K562 (cell line): ENCODE measurements around the gene GRK4. TPM values are rescaled to one million over a fixed set of nuclear protein-coding genes. Genes with fewer than 3 reads are reported as not detected.

Experiments used
- FIP1L1 ChIP-seq: fragments of 200-400 bp; formaldehyde crosslinking; IDR thresholded peaks from 2 replicates; pipeline ENCODE4 v1.6.1; 2018; ENCODE audit warnings: mild to moderate bottlenecking, low read depth, low read length; ENCODE audit not compliant: poor library complexity, severe bottlenecking
- FOXA3 ChIP-seq, 2 experiments: fragments of 450-650 bp in 1 of 2; sonication (generic) in 1 of 2; formaldehyde crosslinking; IDR thresholded peaks in 1 of 2; conservative IDR thresholded peaks in 1 of 2; 2 replicates each; pipeline versions ENCODE4 v1.4.0 to v1.8.0; 2020 to 2022; ENCODE audit warnings: mild to moderate bottlenecking in 2 of 2, missing genetic modification reagents in 1 of 2
- FUS ChIP-seq: fragments of 200-400 bp; formaldehyde crosslinking; optimal IDR thresholded peaks from 2 replicates; pipeline ENCODE3; 2017; ENCODE audit warnings: low read depth, low read length
- LCOR ChIP-seq: sonication (generic); formaldehyde crosslinking; IDR thresholded peaks from 2 replicates; pipeline ENCODE4 v1.8.0; 2022; ENCODE audit warnings: mild to moderate bottlenecking, missing genetic modification reagents
- RBFOX2 ChIP-seq: fragments of 200-400 bp; formaldehyde crosslinking; IDR thresholded peaks from 2 replicates; pipeline ENCODE4 v1.6.1; 2017; ENCODE audit warnings: low read depth, mild to moderate bottlenecking, low read length, moderate library complexity
- TAF7 ChIP-seq: fragments of 450-650 bp; IDR thresholded peaks from 2 replicates; pipeline ENCODE4 v1.6.1; 2016; ENCODE audit warnings: missing genetic modification characterization, missing compliant biosample characterization
- ZFP1 ChIP-seq: fragments of 450-650 bp; formaldehyde crosslinking; IDR thresholded peaks from 2 replicates; pipeline ENCODE4 v1.4.0; 2020; ENCODE audit warnings: mild to moderate bottlenecking, mixed read lengths
- polyA plus RNA-seq, 8 experiments: library from polyadenylated mRNA; depleted of rRNA in 4 of 8; stranded (reverse) in 5 of 8; unstranded in 3 of 8; fragments of >200 nt; fragmentation: Nextera tagmentation in 2 of 8; fragmentation: Illumina TruSeq in 1 of 8; extraction: Ambion mirVana in 2 of 8; extraction: Trizol in 1 of 8; gene quantifications; 2 replicates each; pipeline versions ENCODE4 v1.2.1 to v1.2.3, GENCODE V29; 2011 to 2014; ENCODE audit warnings: inconsistent platforms in 1 of 8, missing spikeins in 1 of 8
- total RNA-seq, 7 experiments: library from RNA; depleted of rRNA in 6 of 7; stranded (reverse); fragments of >200 nt in 6 of 7; fragmentation: Illumina TruSeq in 2 of 7; extraction: Trizol in 2 of 7; gene quantifications; 2 replicates each; pipeline versions ENCODE4 v1.2.1 to v1.2.3, GENCODE V29; 2011 to 2021; ENCODE audit warnings: low replicate concordance in 1 of 7
- TF ChIP-seq, protein P1 (sequence below), 2 experiments: fragments of 450-650 bp; IDR thresholded peaks; 2 replicates each; pipeline ENCODE4 v1.6.1; 2018; ENCODE audit warnings: mild to moderate bottlenecking in 2 of 2, low read depth in 1 of 2; ENCODE audit not compliant: partially characterized antibody in 2 of 2
- TF ChIP-seq, protein P2 (sequence below): sonication (generic); formaldehyde crosslinking; IDR thresholded peaks from 2 replicates; pipeline ENCODE4 v1.9.0; 2022; ENCODE audit warnings: mild to moderate bottlenecking, missing genetic modification reagents
- TF ChIP-seq, protein P3 (sequence below): fragments of 450-650 bp; conservative IDR thresholded peaks from 2 replicates; pipeline ENCODE4 v1.6.1; 2016; ENCODE audit warnings: missing genetic modification characterization, low read depth, mild to moderate bottlenecking, missing compliant biosample characterization, moderate library complexity

GRK4 gene
- total and polyA plus RNA-seq, 9 of the 15 experiments (the other 6 are each of a cell fraction or from before 2014, with no cell fraction given): 1.1 to 4.8 (median 2.6) TPM

DNA sequence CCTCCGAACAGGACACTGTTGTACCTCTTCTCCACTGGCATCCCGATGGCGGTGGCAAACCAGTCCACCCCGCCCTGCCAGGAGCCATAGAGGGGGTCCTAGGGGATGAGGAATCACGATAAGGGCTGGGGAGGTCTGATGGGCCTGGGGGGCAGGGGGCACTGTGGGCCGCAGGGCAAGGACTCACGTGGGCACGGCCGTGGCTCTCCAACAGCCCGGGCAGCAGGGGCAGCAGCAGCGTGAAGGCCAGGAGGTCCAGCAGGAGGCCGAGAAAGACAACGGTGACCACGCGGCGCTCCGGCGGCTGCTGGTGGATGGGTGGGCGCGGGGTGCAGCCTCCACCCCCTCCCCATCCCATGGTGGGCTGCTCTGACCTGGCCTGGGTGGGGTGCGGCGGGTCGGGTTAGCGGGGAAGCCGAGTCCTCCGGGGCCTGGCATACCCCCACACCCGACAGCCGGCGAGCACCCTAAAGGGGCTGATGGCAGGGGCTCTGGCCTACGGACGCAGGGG, 29.8 kb upstream of the GRK4 start (continued):
- TF ChIP-seq, protein P1, sequence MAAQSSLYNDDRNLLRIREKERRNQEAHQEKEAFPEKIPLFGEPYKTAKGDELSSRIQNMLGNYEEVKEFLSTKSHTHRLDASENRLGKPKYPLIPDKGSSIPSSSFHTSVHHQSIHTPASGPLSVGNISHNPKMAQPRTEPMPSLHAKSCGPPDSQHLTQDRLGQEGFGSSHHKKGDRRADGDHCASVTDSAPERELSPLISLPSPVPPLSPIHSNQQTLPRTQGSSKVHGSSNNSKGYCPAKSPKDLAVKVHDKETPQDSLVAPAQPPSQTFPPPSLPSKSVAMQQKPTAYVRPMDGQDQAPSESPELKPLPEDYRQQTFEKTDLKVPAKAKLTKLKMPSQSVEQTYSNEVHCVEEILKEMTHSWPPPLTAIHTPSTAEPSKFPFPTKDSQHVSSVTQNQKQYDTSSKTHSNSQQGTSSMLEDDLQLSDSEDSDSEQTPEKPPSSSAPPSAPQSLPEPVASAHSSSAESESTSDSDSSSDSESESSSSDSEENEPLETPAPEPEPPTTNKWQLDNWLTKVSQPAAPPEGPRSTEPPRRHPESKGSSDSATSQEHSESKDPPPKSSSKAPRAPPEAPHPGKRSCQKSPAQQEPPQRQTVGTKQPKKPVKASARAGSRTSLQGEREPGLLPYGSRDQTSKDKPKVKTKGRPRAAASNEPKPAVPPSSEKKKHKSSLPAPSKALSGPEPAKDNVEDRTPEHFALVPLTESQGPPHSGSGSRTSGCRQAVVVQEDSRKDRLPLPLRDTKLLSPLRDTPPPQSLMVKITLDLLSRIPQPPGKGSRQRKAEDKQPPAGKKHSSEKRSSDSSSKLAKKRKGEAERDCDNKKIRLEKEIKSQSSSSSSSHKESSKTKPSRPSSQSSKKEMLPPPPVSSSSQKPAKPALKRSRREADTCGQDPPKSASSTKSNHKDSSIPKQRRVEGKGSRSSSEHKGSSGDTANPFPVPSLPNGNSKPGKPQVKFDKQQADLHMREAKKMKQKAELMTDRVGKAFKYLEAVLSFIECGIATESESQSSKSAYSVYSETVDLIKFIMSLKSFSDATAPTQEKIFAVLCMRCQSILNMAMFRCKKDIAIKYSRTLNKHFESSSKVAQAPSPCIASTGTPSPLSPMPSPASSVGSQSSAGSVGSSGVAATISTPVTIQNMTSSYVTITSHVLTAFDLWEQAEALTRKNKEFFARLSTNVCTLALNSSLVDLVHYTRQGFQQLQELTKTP (IDR thresholded peaks at IDR 0.05; ENCODE audit: low read depth in 1 of 2, partially characterized antibody in 2 of 2): no peak
- peak; percentile 49 for TF ChIP-seq FUS
- TF ChIP-seq, protein P2, sequence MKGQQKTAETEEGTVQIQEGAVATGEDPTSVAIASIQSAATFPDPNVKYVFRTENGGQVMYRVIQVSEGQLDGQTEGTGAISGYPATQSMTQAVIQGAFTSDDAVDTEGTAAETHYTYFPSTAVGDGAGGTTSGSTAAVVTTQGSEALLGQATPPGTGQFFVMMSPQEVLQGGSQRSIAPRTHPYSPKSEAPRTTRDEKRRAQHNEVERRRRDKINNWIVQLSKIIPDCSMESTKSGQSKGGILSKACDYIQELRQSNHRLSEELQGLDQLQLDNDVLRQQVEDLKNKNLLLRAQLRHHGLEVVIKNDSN (CRISPR knock-in tag): 0 out of 2 replicates have a peak, but pooled peaks have one; percentile 23
- TF ChIP-seq FIP1L1: peak; percentile 19
- TF ChIP-seq RBFOX2: peak; percentile 44; the same call in 1 of the 2 replicates
- no peak for TF ChIP-seq TAF7 (tag)
- 0 out of 4 replicates have a peak, but pooled peaks of 1 of the 2 experiments have one; percentile 53 for TF ChIP-seq FOXA3 (CRISPR knock-in tag; conservative IDR thresholded peaks at IDR 0.05 in 1 of 2, IDR thresholded peaks at IDR 0.05 in 1 of 2)
- no peak for TF ChIP-seq ZFP1 (CRISPR knock-in tag)
- TF ChIP-seq LCOR: no peak
- TF ChIP-seq, protein P3, sequence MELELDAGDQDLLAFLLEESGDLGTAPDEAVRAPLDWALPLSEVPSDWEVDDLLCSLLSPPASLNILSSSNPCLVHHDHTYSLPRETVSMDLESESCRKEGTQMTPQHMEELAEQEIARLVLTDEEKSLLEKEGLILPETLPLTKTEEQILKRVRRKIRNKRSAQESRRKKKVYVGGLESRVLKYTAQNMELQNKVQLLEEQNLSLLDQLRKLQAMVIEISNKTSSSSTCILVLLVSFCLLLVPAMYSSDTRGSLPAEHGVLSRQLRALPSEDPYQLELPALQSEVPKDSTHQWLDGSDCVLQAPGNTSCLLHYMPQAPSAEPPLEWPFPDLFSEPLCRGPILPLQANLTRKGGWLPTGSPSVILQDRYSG (tag): no peak
